Measurements from ENCODE around the gene MLC1.

The MLC1 gene

DNA sequence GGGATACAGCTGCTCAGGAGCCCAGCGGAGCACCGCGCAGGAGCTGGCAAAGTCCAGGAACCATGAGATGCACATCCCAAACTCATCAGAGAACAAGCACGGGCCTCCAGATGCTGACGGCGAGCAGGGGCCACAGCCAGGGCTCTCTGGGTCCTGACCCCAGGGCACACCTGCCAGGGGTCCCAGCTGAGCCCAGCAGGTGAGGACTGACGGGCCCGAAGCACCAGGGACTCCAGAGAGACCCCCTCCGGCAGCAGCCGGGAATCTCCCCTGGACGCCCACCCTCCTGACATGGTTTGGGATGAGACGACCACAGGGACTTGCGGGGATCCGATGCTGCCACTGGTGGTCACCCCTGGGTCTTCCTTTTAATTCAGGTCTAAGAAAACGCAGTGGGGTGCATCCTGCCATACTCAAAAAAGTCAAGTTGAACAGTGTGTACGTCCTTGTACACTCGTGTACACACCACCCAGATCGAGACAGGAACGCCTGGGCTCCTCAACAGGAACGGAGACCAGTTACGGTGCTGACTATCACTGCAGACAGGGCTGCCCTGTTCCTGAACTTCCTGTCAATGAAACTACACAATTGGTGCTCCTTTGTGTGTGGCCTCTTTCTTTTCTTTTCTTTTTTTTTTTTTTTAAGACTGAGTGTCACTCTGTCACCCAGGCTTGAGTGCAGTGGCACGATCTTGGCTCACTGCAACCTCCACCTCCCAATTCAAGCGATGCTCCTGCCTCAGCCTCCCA is 49.1 kb downstream of the MLC1 start:
- no peak for DNase-seq (ENCODE audit: low read depth in 3 of 3)

- no peak for DNase-seq (ENCODE audit: low read depth in 3 of 3)
Observed at GRCh38 chr22:50035131-50035881, 49.9 kb downstream of the MLC1 start.

DNA sequence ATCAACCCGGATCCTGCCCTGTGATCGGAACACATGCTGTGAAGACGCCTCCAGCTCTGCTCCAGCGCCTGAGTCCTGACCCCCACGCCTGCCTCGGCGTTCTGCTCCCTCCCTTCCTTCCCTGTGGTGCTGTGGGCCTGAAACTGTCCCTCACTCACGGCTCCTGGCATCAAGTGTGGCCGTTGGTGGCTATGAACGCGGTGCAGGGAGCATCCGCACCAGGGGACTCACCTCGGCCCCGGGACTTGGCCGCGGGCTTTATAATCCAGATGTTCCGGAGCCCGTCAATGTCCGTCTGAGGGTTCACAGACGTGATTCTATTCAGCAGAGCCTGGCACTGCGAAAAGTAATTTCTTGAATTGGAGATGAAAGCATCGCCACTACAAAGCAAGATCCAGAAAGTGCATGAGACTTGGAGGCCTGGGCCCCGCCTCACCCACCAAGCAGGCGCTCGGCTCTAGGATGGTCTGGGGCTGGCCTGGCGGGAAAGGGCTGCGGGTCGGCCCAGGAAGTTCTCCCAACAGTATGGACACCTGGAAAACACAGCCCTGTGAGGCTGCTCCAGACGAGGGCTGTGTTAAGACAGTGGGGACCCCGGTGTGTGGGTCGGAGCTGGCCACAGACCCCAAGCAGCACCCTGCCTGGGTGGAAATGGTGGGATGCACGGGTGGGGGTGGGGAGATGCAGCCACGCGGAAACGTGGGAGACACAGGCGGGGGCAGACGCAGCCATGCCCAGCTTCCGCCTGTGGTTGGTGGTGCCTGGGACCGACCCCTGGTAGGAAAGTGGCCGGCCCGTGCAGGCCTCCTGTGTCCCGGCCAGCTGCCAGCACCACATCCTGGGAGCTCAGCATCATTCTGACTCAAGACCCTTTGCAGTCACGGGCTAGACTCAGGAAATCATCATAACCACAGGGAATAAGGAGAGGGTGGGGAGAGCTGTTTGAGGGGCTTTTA is 50.8 kb downstream of the MLC1 start:
- no peak for DNase-seq (ENCODE audit: low read depth in 3 of 3)

DNA sequence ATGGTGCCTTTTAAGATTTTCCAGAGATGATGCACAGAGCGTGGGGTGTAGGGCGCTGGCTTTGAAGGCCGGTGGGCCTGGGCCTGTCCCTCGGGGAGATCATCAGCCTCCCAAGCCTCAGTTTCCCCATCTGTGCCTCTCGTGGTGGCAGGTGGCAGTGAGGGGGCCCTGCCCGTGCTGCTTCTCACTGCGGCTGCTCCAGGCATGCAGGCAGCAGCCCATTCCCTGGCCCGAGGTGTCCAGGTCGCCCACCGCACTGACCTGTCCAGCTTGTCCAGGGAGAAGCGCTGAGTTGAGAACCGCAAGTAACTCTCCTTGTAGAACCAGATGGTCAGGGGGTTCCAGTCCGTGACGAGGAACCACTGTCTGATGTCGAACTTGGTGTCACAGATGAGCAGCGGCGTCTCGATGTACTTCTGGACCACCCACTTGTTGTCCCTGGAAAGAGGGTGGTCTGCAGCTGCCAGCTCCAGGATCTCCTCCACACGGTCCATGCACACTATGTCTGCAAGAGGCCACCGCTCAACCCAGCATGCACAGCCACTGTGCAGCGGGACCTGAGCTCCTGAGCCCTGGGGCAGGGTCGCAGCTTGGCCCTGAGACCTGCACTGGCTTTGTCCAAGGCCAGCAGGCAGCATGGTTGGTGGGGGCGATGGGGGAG is 52.2 kb downstream of the MLC1 start:
- DNase-seq (ENCODE audit: low read depth in 3 of 3): no peak

- no peak for DNase-seq (ENCODE audit: low read depth in 3 of 3)
Observed at GRCh38 chr22:50032109-50032871, 52.9 kb downstream of the MLC1 start.

DNA sequence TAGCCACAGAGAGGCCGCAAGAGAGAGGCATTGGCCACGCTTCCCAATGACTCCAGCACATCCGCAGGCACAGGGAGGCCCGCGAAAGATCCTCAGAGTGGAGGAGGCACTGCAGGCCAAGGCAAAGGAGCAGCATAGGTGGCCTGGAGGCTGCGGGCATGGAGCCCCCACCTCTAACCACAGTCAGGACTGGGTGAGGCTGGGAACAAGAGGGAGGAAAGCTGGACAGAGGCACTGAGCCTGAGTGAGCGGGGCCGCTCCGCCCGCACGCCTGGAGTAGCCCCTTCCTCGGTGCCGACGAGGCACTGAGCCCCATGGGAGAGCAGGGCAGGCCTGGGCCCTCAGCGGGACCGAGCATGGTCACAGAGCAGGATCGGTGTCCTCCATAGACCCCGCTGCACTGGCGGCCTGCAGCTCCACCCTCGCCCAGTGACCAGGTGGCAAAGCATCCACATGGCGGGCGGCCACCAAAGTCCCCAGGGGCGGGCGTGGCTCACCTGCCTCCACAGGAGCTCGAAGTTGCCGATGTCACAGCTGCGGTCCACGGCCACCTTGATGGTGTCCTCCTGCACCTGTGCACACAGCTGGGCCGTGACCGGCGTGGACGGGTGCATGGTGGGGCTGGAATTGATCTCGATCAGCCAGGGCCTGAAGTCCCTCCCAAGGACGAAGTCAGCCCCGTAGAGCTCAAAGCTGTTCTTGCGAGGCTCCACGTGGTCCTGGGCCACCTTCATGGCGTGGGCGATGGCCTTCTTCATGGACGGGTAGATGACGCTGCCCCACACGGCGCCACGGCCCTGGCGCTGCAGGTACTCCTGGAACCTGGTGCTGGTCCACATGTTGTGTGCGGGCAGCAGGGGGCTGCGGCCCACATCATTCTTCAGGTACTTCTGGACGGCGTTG is 53.8 kb downstream of the MLC1 start:
- DNase-seq (ENCODE audit: low read depth in 3 of 3): no peak

DNA sequence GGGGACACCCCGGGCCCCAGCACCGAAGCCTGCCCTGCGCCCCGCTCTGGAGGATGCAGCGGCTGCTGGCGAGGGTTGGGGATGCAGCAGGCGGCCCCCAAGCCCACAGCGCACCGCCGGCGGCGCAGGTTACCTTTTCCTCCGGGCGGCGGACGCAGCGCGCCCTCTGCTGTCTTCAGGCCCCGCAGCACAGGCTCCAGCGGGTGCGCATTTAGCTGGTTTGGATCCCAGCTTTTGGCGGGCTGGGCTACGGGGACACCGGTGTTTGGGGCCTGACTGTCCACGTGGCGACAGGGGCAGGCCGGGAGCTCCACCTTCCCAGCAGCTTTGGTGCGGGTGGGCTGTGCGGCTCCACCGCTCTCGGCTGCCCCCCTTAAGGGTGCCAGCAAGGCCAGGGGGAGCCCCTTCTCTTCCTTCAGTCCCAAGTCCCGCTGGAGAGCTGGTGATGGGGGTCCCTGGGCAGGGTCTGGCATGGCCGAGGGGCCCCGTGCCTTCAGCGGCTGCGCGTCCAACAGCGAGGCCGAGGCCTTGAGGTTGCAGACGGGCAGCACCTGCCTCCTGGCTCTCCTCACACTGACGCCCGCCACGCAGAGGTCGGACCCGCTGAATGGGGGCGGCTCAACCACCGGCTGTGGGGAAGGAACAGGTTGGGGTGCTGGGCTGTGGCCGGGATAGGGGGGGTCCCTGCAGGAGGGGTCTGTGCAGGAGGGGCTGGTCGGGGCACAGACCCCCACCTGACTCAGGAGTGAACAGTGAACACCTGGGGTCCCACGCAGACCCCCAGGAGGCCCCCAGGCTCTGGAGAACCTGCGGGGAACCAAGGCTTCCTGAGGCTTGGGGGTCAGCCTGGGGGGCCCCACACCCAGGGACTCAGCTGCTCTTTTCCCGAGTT is 54.7 kb downstream of the MLC1 start:
- peak; percentile 62 to 85 (median 77) for DNase-seq (ENCODE audit: low read depth in 3 of 3)

- DNase-seq (ENCODE audit: low read depth in 3 of 3): peak in 2 of 3 experiments; percentile 40 to 54
Observed at GRCh38 chr22:50027639-50028537, 57.3 kb downstream of the MLC1 start.

- no peak for DNase-seq (ENCODE audit: low read depth in 3 of 3)
Observed at GRCh38 chr22:50025993-50026392, 59.2 kb downstream of the MLC1 start.

GRCh38 chr22:50022171-50022819 is 62.9 kb downstream of the MLC1 start:
- DNase-seq (ENCODE audit: low read depth in 3 of 3): no peak

DNA sequence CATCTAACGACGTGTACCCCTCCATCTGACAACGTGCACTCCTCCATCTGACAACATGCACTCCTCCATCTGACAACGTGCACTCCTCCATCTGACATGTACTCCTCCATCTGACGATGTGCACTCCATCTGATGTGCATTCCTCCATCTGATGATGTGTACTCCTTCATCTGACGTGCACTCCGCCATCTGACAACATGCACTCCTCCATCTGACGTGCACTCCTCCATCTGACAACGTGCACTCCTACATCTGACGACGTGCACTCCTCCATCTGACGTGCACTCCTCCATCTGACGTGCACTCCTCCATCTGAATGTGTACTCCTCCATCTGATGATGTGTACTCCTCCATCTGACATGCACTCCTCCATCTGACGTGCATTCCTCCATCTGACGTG is 64.6 kb downstream of the MLC1 start:
- DNase-seq (ENCODE audit: low read depth in 3 of 3): no peak

DNA sequence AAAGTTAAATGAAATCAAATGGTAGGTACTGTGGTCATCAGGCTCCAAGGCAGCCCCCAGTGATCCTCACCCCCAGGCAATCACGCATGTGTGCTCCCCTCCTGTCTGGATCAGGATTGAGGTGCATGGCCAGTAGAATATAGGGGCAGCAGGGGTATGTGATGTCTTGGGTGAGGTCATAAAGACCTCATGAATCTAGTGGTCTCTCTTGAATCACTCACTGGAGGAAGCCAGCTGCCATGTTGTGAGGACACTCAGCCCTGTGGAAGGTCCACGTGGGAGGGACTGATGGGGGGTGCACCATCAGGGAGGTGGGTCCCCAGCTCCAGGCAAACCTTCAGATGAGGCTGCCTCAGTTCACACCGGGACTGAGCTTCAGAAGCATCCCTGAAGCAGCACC is 65.9 kb downstream of the MLC1 start:
- no peak for DNase-seq (ENCODE audit: low read depth in 3 of 3)

GRCh38 chr22:50018608-50019285 is 66.5 kb downstream of the MLC1 start:
- peak in 1 of 3 experiments; percentile 30 for DNase-seq (ENCODE audit: low read depth in 3 of 3)

DNA sequence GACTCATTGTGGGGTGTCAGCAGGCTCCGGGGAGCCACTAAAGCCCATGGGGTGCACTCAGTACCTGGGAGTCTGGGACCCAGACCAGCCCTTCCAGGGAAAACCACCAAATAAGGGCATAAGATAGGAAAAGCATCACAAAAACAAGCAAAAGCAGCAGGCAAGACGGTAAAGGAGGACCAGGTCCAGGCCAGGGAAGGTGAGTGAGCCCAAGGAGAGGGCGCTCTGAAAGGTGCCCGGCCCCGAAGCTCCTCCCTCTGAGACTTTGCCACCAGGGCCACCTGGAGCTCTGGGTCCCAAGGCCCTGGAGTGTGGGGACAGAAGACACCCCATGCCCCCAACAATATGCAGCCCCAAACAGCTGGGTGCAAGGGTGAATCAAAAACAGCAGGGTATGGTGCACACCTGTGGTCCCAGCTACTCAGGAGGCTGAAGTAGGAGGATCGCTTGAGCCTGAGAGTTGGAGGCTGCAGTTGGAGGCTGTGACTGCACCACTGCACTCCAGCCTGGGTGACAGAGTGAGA is 67.5 kb downstream of the MLC1 start:
- no peak for DNase-seq (ENCODE audit: low read depth in 3 of 3)

DNA sequence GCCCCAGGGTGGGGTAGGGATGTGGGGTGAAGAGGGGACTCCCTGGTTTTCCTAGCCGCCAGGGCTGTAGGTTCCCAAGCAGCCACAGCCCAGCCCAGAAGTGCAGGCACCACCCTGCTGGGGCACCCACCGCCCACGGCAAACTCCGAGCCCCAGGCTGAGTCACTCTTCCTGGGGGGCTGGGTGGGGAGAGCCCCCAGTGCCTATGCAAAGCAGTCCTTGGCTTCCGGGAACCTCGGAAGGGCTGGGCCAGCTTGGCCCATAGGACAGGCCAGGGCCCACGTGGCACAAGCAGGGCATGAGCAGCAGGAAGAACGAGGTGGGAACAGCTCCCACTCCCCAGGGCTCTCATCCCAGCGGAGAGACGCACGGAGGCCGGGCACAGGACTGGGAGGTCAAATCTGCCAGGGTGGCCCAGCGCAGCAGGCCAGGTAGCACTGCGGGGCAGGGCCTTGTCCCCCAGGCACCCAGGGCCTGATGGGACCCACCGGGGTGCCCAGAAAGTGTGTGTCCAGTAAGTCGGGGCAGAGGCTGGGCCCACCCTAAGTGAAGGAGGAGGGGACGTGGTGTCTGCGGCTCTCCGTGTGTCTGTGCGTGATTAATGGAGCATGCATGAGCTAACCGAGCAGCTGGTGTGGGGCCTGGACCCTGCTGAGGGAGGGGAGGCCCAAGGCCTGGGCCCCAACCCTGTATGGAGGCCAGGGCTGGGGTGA is 68.1 kb downstream of the MLC1 start:
- peak; percentile 53 to 87 (median 62) for DNase-seq (ENCODE audit: low read depth in 3 of 3)
